AG10803 (cell line): ENCODE measurements around the gene CPEB2.

ENCODE experiments used
- DNase-seq: peaks from one replicate; pipeline ENCODE4 v3.0.0; 2010; ENCODE audit warnings: low read depth
- H3K4me3 ChIP-seq: 2 replicates; pipeline ENCODE4 v1.5.1; 2011; ENCODE audit warnings: mild to moderate bottlenecking, low read length, control low read depth
- CTCF ChIP-seq: conservative IDR thresholded peaks from 2 replicates; pipeline ENCODE4 v1.5.1; 2011; ENCODE audit warnings: mild to moderate bottlenecking, low read length, control low read depth, inconsistent platforms

CPEB2 gene

DNA sequence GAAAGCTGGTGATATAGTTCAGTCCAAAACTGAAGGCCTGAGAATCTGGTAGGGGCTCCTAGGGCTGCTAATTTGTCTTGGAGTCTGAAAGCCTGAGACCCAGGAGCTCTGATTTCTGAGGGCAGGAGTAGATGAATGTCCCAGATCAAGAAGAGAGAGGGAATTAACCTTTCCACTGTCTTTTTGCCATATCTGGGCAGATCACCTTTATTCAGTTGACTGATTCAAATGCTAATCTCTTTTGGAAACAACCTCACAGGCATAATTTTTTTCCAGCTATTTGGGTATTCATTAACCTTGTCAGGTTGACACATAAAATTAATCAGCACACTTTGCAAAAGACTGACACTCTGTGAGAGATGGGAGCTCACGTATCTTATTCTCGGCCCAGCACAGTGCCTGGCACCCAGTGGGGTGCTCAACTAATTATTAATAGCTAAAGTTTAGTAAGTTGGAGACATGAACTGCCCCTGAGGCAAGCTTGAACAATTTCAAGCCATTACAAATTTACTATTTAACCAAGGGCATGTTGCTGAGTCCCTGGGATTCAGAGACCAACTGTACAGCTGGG lies 114.3 kb downstream of the CPEB2 start:
- TF ChIP-seq CTCF = no peak
- no peak for DNase-seq
- no peak overlapping the region for H3K4me3 ChIP-seq

DNA sequence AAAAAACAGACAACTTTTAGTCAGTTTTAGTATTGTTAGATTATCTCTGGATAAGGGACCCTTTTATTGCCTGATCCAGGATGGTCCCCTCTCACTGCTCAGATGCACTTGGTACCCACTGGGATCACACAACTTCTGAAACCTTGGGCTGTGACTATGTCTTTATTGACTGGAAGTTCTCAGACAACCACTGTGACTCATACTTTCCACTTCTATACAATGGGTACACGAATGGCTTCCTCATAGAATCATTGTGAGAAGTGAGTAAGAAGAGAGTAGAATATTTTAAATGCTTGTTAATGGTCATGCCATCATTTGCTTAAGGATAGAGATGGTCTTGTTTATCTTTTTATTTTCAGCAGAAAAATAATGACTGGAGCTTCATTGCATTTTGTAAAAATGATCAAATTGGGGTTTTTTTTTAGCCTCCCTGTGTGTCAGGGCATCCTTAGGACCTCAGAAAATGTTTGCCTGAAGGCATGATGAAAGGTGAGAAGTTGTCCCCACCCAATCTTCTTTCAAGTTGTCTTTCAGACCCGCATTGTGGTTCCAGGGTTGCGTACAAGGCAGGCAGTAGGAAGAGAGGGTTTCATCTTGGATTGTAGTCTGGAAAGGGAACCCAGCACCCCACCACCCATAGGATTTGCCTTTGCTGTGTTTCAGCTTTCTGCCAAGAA lies 115.1 kb downstream of the CPEB2 start:
- no peak overlapping the region for H3K4me3 ChIP-seq
- no peak for TF ChIP-seq CTCF
- DNase-seq = no peak

DNA sequence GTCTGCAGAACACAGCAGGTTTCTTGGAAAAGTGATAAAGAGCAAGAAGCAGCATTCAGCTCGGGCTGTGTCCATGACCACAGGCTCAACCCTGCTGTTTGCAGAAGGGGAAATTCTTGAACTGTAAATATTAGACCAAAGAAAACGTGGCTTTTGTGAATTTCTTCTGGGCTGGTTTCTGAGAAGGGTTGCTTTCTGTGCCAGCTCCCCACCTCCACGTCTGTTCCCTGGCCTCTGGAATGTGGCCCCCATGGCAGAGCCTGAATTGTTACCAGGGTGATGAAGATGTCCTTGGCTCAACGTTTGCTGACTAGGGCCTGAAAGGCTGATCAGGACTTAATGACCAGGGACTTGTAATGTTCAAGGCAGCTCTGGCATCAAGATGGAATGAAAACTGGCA lies 116.0 kb downstream of the CPEB2 start:
- DNase-seq = peak; percentile 57
- TF ChIP-seq CTCF = no peak
- no peak overlapping the region for H3K4me3 ChIP-seq
